Ovary (tissue), 9 donors: Measurements from ENCODE around the gene UCK1. TPM values are rescaled to one million over a fixed set of nuclear protein-coding genes. Genes with fewer than 3 reads are reported as not detected.

Experiments used
- DNase-seq, 5 donors: peaks; one replicate each; pipeline ENCODE4 v3.0.0-alpha.2; 2019 to 2020
- H3K27ac ChIP-seq, 2 donors: fragments of 200-600 bp; one replicate each; pipeline versions ENCODE4 v1.5.1 to v1.8.0; 2019 to 2022
- H3K27me3 ChIP-seq: fragments of 200-600 bp; one replicate; pipeline ENCODE4 v1.8.0; 2022
- H3K36me3 ChIP-seq: fragments of 200-600 bp; sonication (generic); one replicate; pipeline ENCODE4 v1.5.1; 2019
- H3K4me1 ChIP-seq: one replicate; pipeline ENCODE4 v1.8.1; 2013; ENCODE audit warnings: mild to moderate bottlenecking, moderate library complexity; ENCODE audit not compliant: insufficient read depth
- H3K4me3 ChIP-seq: fragments of 200-600 bp; sonication (generic); one replicate; pipeline ENCODE4 v1.5.1; 2017
- H3K9me3 ChIP-seq, 2 donors: fragments of 200-600 bp in 1 of 2; sonication (generic) in 1 of 2; one replicate each; pipeline versions ENCODE4 v1.5.1 to v1.8.1; 2013 to 2019; ENCODE audit warnings: mild to moderate bottlenecking in 1 of 2, moderate library complexity in 1 of 2
- CTCF ChIP-seq, 3 donors: fragments of 450-650 bp in 2 of 3; fragments of 200-600 bp in 1 of 3; IDR thresholded peaks; one replicate each; pipeline versions ENCODE4 v1.5.1 to v1.8.0; 2016 to 2022; ENCODE audit warnings: antibody characterized with exemption in 3 of 3, mild to moderate bottlenecking in 1 of 3
- EP300 ChIP-seq: sonication (generic); formaldehyde crosslinking; IDR thresholded peaks from one replicate; pipeline ENCODE4 v1.6.1; 2017; ENCODE audit warnings: antibody characterized with exemption
- POLR2A ChIP-seq: fragments of 450-650 bp; IDR thresholded peaks from one replicate; pipeline ENCODE4 v1.6.1; 2017; ENCODE audit warnings: antibody characterized with exemption, mild to moderate bottlenecking, moderate library complexity
- WGBS, 3 donors: extraction: QIAGEN DNeasy Blood & Tissue Kit in 1 of 3; methylation state at CpG; one replicate each; pipeline versions ENCODE4 v1.1.5 to v1.1.7; 2013 to 2017; 5-methylcytosine and 5-hydroxymethylcytosine counted together
- intact Hi-C, 4 donors: fragments of 100-400 bp; cut with DNase I; formaldehyde crosslinking; loops; one replicate each; pipeline versions ENCODE4 v1.11.0 to v1.15.1; 2022 to 2023
- polyA plus RNA-seq, 2 donors: library from polyadenylated mRNA; stranded (reverse); fragments of 200-250 nt in 1 of 2; fragments of 350-450 nt in 1 of 2; fragmentation: Illumina TruSeq in 1 of 2; extraction: RNeasy Lipid Tissue Mini Kit (QIAGEN cat#74804) in 1 of 2; gene quantifications; one replicate each; pipeline ENCODE4 v1.2.3, GENCODE V29; 2013 to 2014
- total RNA-seq, 7 donors: library from RNA; depleted of rRNA in 2 of 7; stranded (reverse); fragments of >200 nt in 2 of 7; fragmentation: NEBNext Ultra II Directional in 3 of 7; extraction: Animal tissue kit (Norgen Biotek cat#: 25700) in 3 of 7; gene quantifications; one replicate each; pipeline versions ENCODE4 v1.1.0 to v1.2.4, GENCODE V29; 2016 to 2023
- donor health status: DM: no; HTN: no; CAD: no; lungs with moderate emphysema.
- donor health status: DM: no; HTN: no; CAD: no.
- donor health status: Bipolar disorder and iron deficiency.
- donor health status: DM: yes; HTN: yes; CAD: no.
- donor health status: DM: no; HTN: no; CAD: no.
- donor health status: DM: yes; HTN: yes; CAD: no.

The UCK1 gene
- total and polyA plus RNA-seq, 9 donors: 19.8 to 37.9 (median 29.7) TPM

GRCh38 chr9:131481441-131482342 is 49.4 kb downstream of the UCK1 start:
- intact Hi-C loops: no loop called here
- no peaks in the 10 kb centered on the region for H3K9me3 ChIP-seq
- no peak overlapping the region for H3K27ac ChIP-seq
- H3K27me3 ChIP-seq: no peaks in the 10 kb centered on the region
- TF ChIP-seq CTCF (IDR thresholded peaks at IDR 0.05): no peak
- no peak for TF ChIP-seq EP300
- TF ChIP-seq POLR2A: no peak
- no peaks in the 10 kb centered on the region for H3K36me3 ChIP-seq
- no peak for DNase-seq
- no peak overlapping the region for H3K4me3 ChIP-seq
- WGBS, 3 donors: 75 to 80% (median 79%) methylated on average over 19 of the region's 19 CpGs
- H3K4me1 ChIP-seq: no peaks in the 10 kb centered on the region

GRCh38 chr9:131480258-131480657 is 50.8 kb downstream of the UCK1 start:
- no peaks in the 10 kb centered on the region for H3K9me3 ChIP-seq
- 84 to 95% (median 88%) methylated on average over 1 of the region's 1 CpG for WGBS, 3 donors
- H3K4me1 ChIP-seq: no peaks in the 10 kb centered on the region
- DNase-seq: no peak
- no peaks in the 10 kb centered on the region for H3K36me3 ChIP-seq
- intact Hi-C loops: no loop called here
- TF ChIP-seq POLR2A (no peak), CTCF (IDR thresholded peaks at IDR 0.05) (no peak), EP300 (no peak)
- H3K4me3 ChIP-seq: no peak overlapping the region
- H3K27ac ChIP-seq: no peak overlapping the region
- H3K27me3 ChIP-seq: no peaks in the 10 kb centered on the region

GRCh38 chr9:131478911-131479310 is 52.2 kb downstream of the UCK1 start:
- no peak overlapping the region for H3K4me3 ChIP-seq
- DNase-seq: no peak
- no peaks in the 10 kb centered on the region for H3K9me3 ChIP-seq
- no peak overlapping the region for H3K27ac ChIP-seq
- WGBS, 3 donors: 80 to 91% (median 84%) methylated on average over 10 of the region's 10 CpGs
- TF ChIP-seq CTCF (IDR thresholded peaks at IDR 0.05) (no peak), POLR2A (no peak), EP300 (no peak)
- no peaks in the 10 kb centered on the region for H3K4me1 ChIP-seq
- H3K36me3 ChIP-seq: no peaks in the 10 kb centered on the region
- intact Hi-C loops: loop anchor here in 3 of 4 donors (5.0 to 10.0 kb wide), 4 partner anchors 74 to 132 kb away; no protein-coding TSS in a partner anchor
- H3K27me3 ChIP-seq: no peaks in the 10 kb centered on the region

- Histone ChIP-seq H3K36me3 (no peaks in the 10 kb centered on the region), H3K4me1 (no peaks in the 10 kb centered on the region), H3K4me3 (no peak overlapping the region), H3K9me3 (no peaks in the 10 kb centered on the region), H3K27me3 (no peaks in the 10 kb centered on the region), H3K27ac (no peak overlapping the region)
- DNase-seq: peak; percentile 40 to 69 (median 61)
- WGBS, 3 donors: 39 to 46% (median 45%) methylated on average over 12 of the region's 12 CpGs
- intact Hi-C loops: loop anchor here in 3 of 4 donors (5.0 to 10.0 kb wide), 4 partner anchors 74 to 131 kb away; no protein-coding TSS in a partner anchor
- TF ChIP-seq EP300 (no peak), CTCF (IDR thresholded peaks at IDR 0.05) (peak; percentile 24 to 32 (median 24))
Measured at GRCh38 chr9:131478421-131478868, 52.6 kb downstream of the UCK1 start.
